IMR-90 (cell line): Measurements from ENCODE around the gene SRD5A1. TPM values are rescaled to one million over a fixed set of nuclear protein-coding genes. Genes with fewer than 3 reads are reported as not detected.

Experiments used
- ATAC-seq: fragments of 200-7000 bp; cut with Tn5 transposase; 2 replicates; pipeline ENCODE4 v1.9.1; 2020; ENCODE audit warnings: low read depth, mild to moderate bottlenecking, moderate library complexity
- BruUV-seq: library from RNA; stranded (reverse); fragments of 400-500 nt; replicated peaks from 2 replicates; lab custom pipeline; 2021; lab: Mats Ljungman, UMichigan
- CTCF ChIA-PET: fragments of 300-600 bp; formaldehyde crosslinking; extraction: SDS; loops from one replicate; lab custom pipeline; 2021; ENCODE audit warnings: antibody characterized with exemption; lab: Yijun Ruan, JAX
- POLR2A ChIA-PET: fragments of 300-600 bp; sonication (Branson Sonifier 250); formaldehyde crosslinking; loops from one replicate; lab custom pipeline; 2022; ENCODE audit warnings: antibody characterized with exemption; ENCODE audit not compliant: unreplicated experiment; lab: Charles Lee
- DNase-seq: peaks from one replicate; pipeline ENCODE4 v3.0.0; 2013
- H2AFZ ChIP-seq: replicated peaks from 2 replicates; pipeline ENCODE3; 2013; ENCODE audit warnings: low read length, mild to moderate bottlenecking; ENCODE audit not compliant: poor library complexity
- H2AK5ac ChIP-seq: 2 replicates; pipeline ENCODE4 v1.6.1; 2013; ENCODE audit warnings: low read depth, low read length, inconsistent platforms
- H2AK9ac ChIP-seq: replicated peaks from 2 replicates; pipeline ENCODE3; 2013; ENCODE audit warnings: mild to moderate bottlenecking, low read depth, low read length, moderate library complexity; ENCODE audit not compliant: poor library complexity
- H2BK120ac ChIP-seq: 2 replicates; pipeline ENCODE4 v1.6.1; 2013; ENCODE audit warnings: low read depth, low read length, inconsistent platforms
- H2BK15ac ChIP-seq: 3 replicates; pipeline ENCODE4 v1.6.1; 2013; ENCODE audit warnings: low read depth, low read length, inconsistent platforms
- H2BK20ac ChIP-seq: 2 replicates; pipeline ENCODE4 v1.6.1; 2013; ENCODE audit warnings: low read depth, mild to moderate bottlenecking, inconsistent platforms, low read length, moderate library complexity
- H2BK5ac ChIP-seq: 2 replicates; pipeline ENCODE4 v1.6.1; 2013; ENCODE audit warnings: mild to moderate bottlenecking, low read depth, low read length, inconsistent platforms; ENCODE audit not compliant: poor library complexity, severe bottlenecking
- H3K14ac ChIP-seq: replicated peaks from 2 replicates; pipeline ENCODE4 v1.6.1; 2013; ENCODE audit warnings: low read depth, low read length, inconsistent platforms
- H3K18ac ChIP-seq: 2 replicates; pipeline ENCODE4 v1.6.1; 2013; ENCODE audit warnings: low read depth, low read length, control low read depth
- H3K23ac ChIP-seq: 2 replicates; pipeline ENCODE4 v1.6.1; 2013; ENCODE audit warnings: low read depth, low read length, inconsistent platforms
- H3K27ac ChIP-seq: 2 replicates; pipeline ENCODE4 v1.5.1; 2013; ENCODE audit warnings: mild to moderate bottlenecking, control low read depth, low read length; ENCODE audit not compliant: insufficient read depth
- H3K27me3 ChIP-seq: 2 replicates; pipeline ENCODE4 v1.6.1; 2013; ENCODE audit warnings: low read length; ENCODE audit not compliant: control insufficient read depth, insufficient read depth
- H3K36me3 ChIP-seq: 2 replicates; pipeline ENCODE4 v1.6.1; 2013; ENCODE audit warnings: low read length, mixed read lengths; ENCODE audit not compliant: control insufficient read depth, insufficient read depth
- H3K4ac ChIP-seq: 2 replicates; pipeline ENCODE4 v1.6.1; 2013; ENCODE audit warnings: low read depth, low read length, inconsistent platforms
- H3K4me1 ChIP-seq: 2 replicates; pipeline ENCODE4 v1.6.1; 2013; ENCODE audit warnings: low read length, mixed read lengths; ENCODE audit not compliant: control insufficient read depth, insufficient read depth
- H3K4me2 ChIP-seq: 2 replicates; pipeline ENCODE4 v1.6.1; 2013; ENCODE audit warnings: low read depth, mild to moderate bottlenecking, control low read depth, low read length, moderate library complexity
- H3K4me3 ChIP-seq: 2 replicates; pipeline ENCODE4 v1.5.1; 2013; ENCODE audit warnings: low read depth, mild to moderate bottlenecking, control low read depth, low read length, moderate library complexity; ENCODE audit not compliant: insufficient read depth
- H3K56ac ChIP-seq: 2 replicates; pipeline ENCODE4 v1.6.1; 2013; ENCODE audit warnings: low read length, inconsistent platforms; ENCODE audit not compliant: insufficient read depth; ENCODE audit errors: extremely low read depth
- H3K79me1 ChIP-seq, 2 experiments: 2 replicates each; pipeline ENCODE4 v1.6.1; 2013; ENCODE audit warnings: low read length in 2 of 2, inconsistent platforms in 1 of 2, low read depth in 1 of 2
- H3K9ac ChIP-seq: 2 replicates; pipeline ENCODE4 v1.6.1; 2013; ENCODE audit warnings: low read depth, low read length, control low read depth
- H3K9me1 ChIP-seq: 2 replicates; pipeline ENCODE4 v1.6.1; 2013; ENCODE audit warnings: low read length, inconsistent platforms; ENCODE audit not compliant: insufficient read depth
- H3K9me3 ChIP-seq: 2 replicates; pipeline ENCODE4 v1.6.1; 2013; ENCODE audit warnings: low read length; ENCODE audit not compliant: control insufficient read depth, insufficient read depth
- H4K20me1 ChIP-seq: 2 replicates; pipeline ENCODE4 v1.6.1; 2013; ENCODE audit warnings: low read length, inconsistent platforms; ENCODE audit not compliant: insufficient read depth
- H4K5ac ChIP-seq: 2 replicates; pipeline ENCODE4 v1.6.1; 2013; ENCODE audit warnings: mild to moderate bottlenecking, low read depth, low read length, control low read depth
- H4K8ac ChIP-seq, 2 experiments: 2 replicates each; pipeline ENCODE4 v1.6.1; 2013; ENCODE audit warnings: low read depth in 2 of 2, low read length in 2 of 2, control low read depth in 1 of 2, inconsistent platforms in 1 of 2
- H4K91ac ChIP-seq: 2 replicates; pipeline ENCODE4 v1.6.1; 2013; ENCODE audit warnings: low read depth, low read length, inconsistent platforms; ENCODE audit not compliant: insufficient read depth
- BHLHE40 ChIP-seq: fragments of 150-350 bp; IDR thresholded peaks from 2 replicates; pipeline ENCODE4 v1.6.1; 2016; ENCODE audit warnings: mild to moderate bottlenecking, low read depth, low read length
- CEBPB ChIP-seq: IDR thresholded peaks from 2 replicates; pipeline ENCODE4 v1.6.1; 2012; ENCODE audit warnings: low read depth, low read length, improper control_type of control experiment
- CHD1 ChIP-seq: IDR thresholded peaks from 2 replicates; pipeline ENCODE4 v1.6.1; 2012; ENCODE audit warnings: low read depth, low read length, improper control_type of control experiment
- CTCF ChIP-seq: conservative IDR thresholded peaks from 2 replicates; pipeline ENCODE4 v1.5.1; 2012; ENCODE audit warnings: mild to moderate bottlenecking, low read depth, low read length, improper control_type of control experiment
- ELK1 ChIP-seq: fragments of 150-350 bp; IDR thresholded peaks from 2 replicates; pipeline ENCODE4 v1.6.1; 2016; ENCODE audit warnings: low read depth, mild to moderate bottlenecking, low read length, moderate library complexity, borderline replicate concordance
- FOS ChIP-seq: fragments of 150-350 bp; IDR thresholded peaks from 2 replicates; pipeline ENCODE4 v1.6.1; 2016; ENCODE audit warnings: low read depth, low read length
- MAFK ChIP-seq: IDR thresholded peaks from 2 replicates; pipeline ENCODE4 v1.6.1; 2012; ENCODE audit warnings: low read depth, low read length, improper control_type of control experiment
- MAZ ChIP-seq: IDR thresholded peaks from 2 replicates; pipeline ENCODE4 v1.6.1; 2012; ENCODE audit warnings: low read depth, mild to moderate bottlenecking, low read length, improper control_type of control experiment, moderate library complexity, borderline replicate concordance
- MXI1 ChIP-seq: IDR thresholded peaks from 2 replicates; pipeline ENCODE4 v1.6.1; 2012; ENCODE audit warnings: low read depth, mild to moderate bottlenecking, low read length, moderate library complexity, borderline replicate concordance
- NFE2L2 ChIP-seq: fragments of 150-350 bp; IDR thresholded peaks from 2 replicates; pipeline ENCODE4 v1.6.1; 2016; ENCODE audit warnings: low read depth, mild to moderate bottlenecking, low read length
- POLR2A ChIP-seq: IDR thresholded peaks from 2 replicates; pipeline ENCODE4 v1.6.1; 2012; ENCODE audit warnings: mild to moderate bottlenecking, low read depth, low read length
- RAD21 ChIP-seq: IDR thresholded peaks from 2 replicates; pipeline ENCODE4 v1.6.1; 2012; ENCODE audit warnings: low read length, improper control_type of control experiment
- RCOR1 ChIP-seq: IDR thresholded peaks from 2 replicates; pipeline ENCODE4 v1.6.1; 2012; ENCODE audit warnings: mild to moderate bottlenecking, low read length, improper control_type of control experiment; ENCODE audit not compliant: insufficient replicate concordance
- RFX5 ChIP-seq: IDR thresholded peaks from 2 replicates; pipeline ENCODE4 v1.8.0; 2012; ENCODE audit warnings: low read depth, mild to moderate bottlenecking, low read length, moderate library complexity
- SMC3 ChIP-seq: fragments of 150-350 bp; IDR thresholded peaks from 2 replicates; pipeline ENCODE4 v1.6.1; 2016; ENCODE audit warnings: low read depth, mild to moderate bottlenecking, antibody characterized with exemption, low read length, moderate library complexity
- USF2 ChIP-seq: fragments of 150-350 bp; IDR thresholded peaks from 2 replicates; pipeline ENCODE4 v1.6.1; 2017; ENCODE audit warnings: mild to moderate bottlenecking, antibody characterized with exemption, low read length, low read depth
- WGBS, 2 experiments: methylation state at CpG; one replicate each; pipeline versions ENCODE4 v1.1.5 to v1.1.7; 2013; ENCODE audit warnings: missing lambda C conversion rate in 2 of 2; ENCODE audit not compliant: insufficient read length in 1 of 2; ENCODE audit errors: extremely low coverage in 2 of 2; 5-methylcytosine and 5-hydroxymethylcytosine counted together
- dilution Hi-C: fragments of 300-500 bp; cut with HindIII; formaldehyde crosslinking; loops from one replicate; pipeline ENCODE4 v1.14.3; 2018; ENCODE audit warnings: low sequenced_read_pairs; ENCODE audit not compliant: unreplicated experiment
- in situ Hi-C: fragments of 300-500 bp; cut with MboI; formaldehyde crosslinking; loops from 3 replicates; pipeline ENCODE4 v1.14.3; 2019; ENCODE audit warnings: low sequenced_read_pairs, inconsistent platforms, mixed read lengths
- intact Hi-C: fragments of 100-400 bp; cut with micrococcal nuclease; formaldehyde crosslinking; loops from 2 replicates; pipeline ENCODE4 v1.10.0; 2022
- polyA plus RNA-seq, 3 experiments: library from polyadenylated mRNA; depleted of rRNA; stranded (reverse); fragments of >200 nt; gene quantifications; 2 replicates each; pipeline ENCODE4 v1.2.3, GENCODE V29; 2012; ENCODE audit warnings: low replicate concordance in 1 of 3
- total RNA-seq: library from RNA; depleted of rRNA; stranded (reverse); fragments of >200 nt; gene quantifications from 2 replicates; pipeline ENCODE4 v1.2.3, GENCODE V29; 2012

SRD5A1 gene
- total and polyA plus RNA-seq, 2 of the 4 experiments (the other 2 are of a cell fraction) = 6.3 to 18.2 TPM

GRCh38 chr5:6637590-6637989 lies 4.3 kb downstream of the SRD5A1 start:
- in situ Hi-C loops = no loop called here
- H3K27me3 ChIP-seq = no peaks in the 10 kb centered on the region
- no peak overlapping the region for H3K4me2 ChIP-seq
- ChIA-PET CTCF (no interaction called here), POLR2A (no interaction called here)
- H3K79me1 ChIP-seq = peaks cover 30 to 63% of the 10 kb centered on the region in 2 experiments
- H3K9me3 ChIP-seq = no peaks in the 10 kb centered on the region
- H3K4me3 ChIP-seq = no peak overlapping the region
- H3K18ac ChIP-seq = no peak overlapping the region
- intact Hi-C loops = no loop called here
- H3K9me1 ChIP-seq = peaks cover 16% of the 10 kb centered on the region
- dilution Hi-C loops = no loop called here
- H3K9ac ChIP-seq = no peak overlapping the region
- no peak overlapping the region for H2BK20ac ChIP-seq
- peaks cover 9% of the 10 kb centered on the region for H3K4me1 ChIP-seq
- no peaks in the 10 kb centered on the region for H3K36me3 ChIP-seq
- H2BK5ac ChIP-seq = no peak overlapping the region
- no peak overlapping the region for H4K8ac ChIP-seq
- ATAC-seq = no peak
- no peak overlapping the region for H3K14ac ChIP-seq
- H2AFZ ChIP-seq = no peak overlapping the region
- H2AK5ac ChIP-seq = no peak overlapping the region
- no peak overlapping the region for H2BK120ac ChIP-seq
- H2BK15ac ChIP-seq = no peak overlapping the region
- no peak overlapping the region for H2AK9ac ChIP-seq
- TF ChIP-seq RFX5 (no peak), POLR2A (no peak), RAD21 (no peak), MAZ (no peak), ELK1 (no peak), CTCF (no peak), RCOR1 (no peak), CEBPB (no peak), FOS (no peak), SMC3 (no peak), BHLHE40 (no peak), USF2 (no peak), MAFK (no peak), MXI1 (no peak), NFE2L2 (no peak), CHD1 (no peak)
- DNase-seq = no peak
- WGBS, 2 experiments = 93% methylated on average over 3 of the region's 6 CpGs; no CpG with 5 or more reads in 1 of the 2 experiments
- H3K4ac ChIP-seq = no peak overlapping the region
- BruUV-seq = no TSS peak
- H3K23ac ChIP-seq = no peak overlapping the region
- no peak overlapping the region for H4K5ac ChIP-seq
- H4K20me1 ChIP-seq = peaks cover 35% of the 10 kb centered on the region
- no peak overlapping the region for H3K27ac ChIP-seq
- H4K91ac ChIP-seq = no peak overlapping the region
- H3K56ac ChIP-seq = no peak overlapping the region
